H9 (cell line): ENCODE data around the gene PRSS1. TPM values are rescaled to one million over a fixed set of nuclear protein-coding genes. Genes with fewer than 3 reads are reported as not detected.

ENCODE experiments used
- DNase-seq: peaks from one replicate; pipeline ENCODE4 v3.0.0-alpha.2; 2017
- H2AFZ ChIP-seq: one replicate; pipeline ENCODE4 v1.6.1; 2013; ENCODE audit warnings: mild to moderate bottlenecking, low read length, control low read depth, moderate library complexity
- H2AK5ac ChIP-seq: 2 replicates; pipeline ENCODE4 v1.6.1; 2013; ENCODE audit warnings: low read length, control low read depth, mixed read lengths; ENCODE audit not compliant: insufficient read length
- H2BK120ac ChIP-seq: one replicate; pipeline ENCODE4 v1.6.1; 2013; ENCODE audit warnings: low read depth, mild to moderate bottlenecking, low read length, control low read depth, inconsistent platforms; ENCODE audit not compliant: poor library complexity, severe bottlenecking
- H2BK12ac ChIP-seq: 2 replicates; pipeline ENCODE4 v1.6.1; 2013; ENCODE audit warnings: low read length, control low read depth, mixed read lengths, low read depth; ENCODE audit not compliant: insufficient read length
- H2BK15ac ChIP-seq: 2 replicates; pipeline ENCODE4 v1.6.1; 2013; ENCODE audit warnings: low read depth, low read length, control low read depth
- H2BK20ac ChIP-seq: one replicate; pipeline ENCODE4 v1.6.1; 2013; ENCODE audit warnings: low read depth, mild to moderate bottlenecking, low read length, control low read depth, inconsistent platforms; ENCODE audit not compliant: poor library complexity, severe bottlenecking
- H2BK5ac ChIP-seq: 2 replicates; pipeline ENCODE4 v1.6.1; 2013; ENCODE audit warnings: low read length, control low read depth, mixed read lengths; ENCODE audit not compliant: insufficient read length
- H3K14ac ChIP-seq: 2 replicates; pipeline ENCODE4 v1.6.1; 2013; ENCODE audit warnings: low read length, control low read depth; ENCODE audit not compliant: insufficient read depth
- H3K18ac ChIP-seq: 2 replicates; pipeline ENCODE4 v1.6.1; 2013; ENCODE audit warnings: low read depth, mild to moderate bottlenecking, mixed read lengths, low read length, control low read depth; ENCODE audit not compliant: insufficient read length
- H3K23ac ChIP-seq: 2 replicates; pipeline ENCODE4 v1.6.1; 2013; ENCODE audit warnings: low read length, control low read depth, mixed read lengths, low read depth; ENCODE audit not compliant: insufficient read length
- H3K23me2 ChIP-seq: 2 replicates; pipeline ENCODE4 v1.6.1; 2013; ENCODE audit warnings: low read depth, mild to moderate bottlenecking, mixed read lengths, low read length, control low read depth; ENCODE audit not compliant: insufficient read length, poor library complexity, severe bottlenecking
- H3K27ac ChIP-seq: 2 replicates; pipeline ENCODE4 v1.5.1; 2013; ENCODE audit warnings: low read length, control low read depth, mixed read lengths, low read depth; ENCODE audit not compliant: insufficient read length
- H3K27me3 ChIP-seq: 2 replicates; pipeline ENCODE4 v1.6.1; 2013; ENCODE audit warnings: low read length, control low read depth, inconsistent platforms; ENCODE audit not compliant: insufficient read depth
- H3K4ac ChIP-seq: 2 replicates; pipeline ENCODE4 v1.6.1; 2013; ENCODE audit warnings: low read depth, mild to moderate bottlenecking, control low read depth, inconsistent platforms, low read length, moderate library complexity
- H3K4me1 ChIP-seq: 2 replicates; pipeline ENCODE4 v1.6.1; 2013; ENCODE audit warnings: low read length, control low read depth, inconsistent platforms; ENCODE audit not compliant: insufficient read depth
- H3K4me2 ChIP-seq: 2 replicates; pipeline ENCODE4 v1.6.1; 2013; ENCODE audit warnings: low read length, control low read depth, mixed read lengths; ENCODE audit not compliant: insufficient read length, insufficient read depth
- H3K56ac ChIP-seq: 2 replicates; pipeline ENCODE4 v1.6.1; 2013; ENCODE audit warnings: low read depth, mild to moderate bottlenecking, mixed read lengths, low read length, control low read depth; ENCODE audit not compliant: insufficient read length
- H3K79me1 ChIP-seq: 2 replicates; pipeline ENCODE4 v1.6.1; 2013; ENCODE audit warnings: low read depth, mild to moderate bottlenecking, moderate library complexity, low read length, control low read depth, inconsistent platforms; ENCODE audit not compliant: insufficient read depth, poor library complexity, severe bottlenecking
- H3K79me2 ChIP-seq: 2 replicates; pipeline ENCODE4 v1.6.1; 2013; ENCODE audit warnings: low read length, control low read depth, inconsistent platforms; ENCODE audit not compliant: insufficient read depth
- H3K9ac ChIP-seq: 2 replicates; pipeline ENCODE4 v1.6.1; 2013; ENCODE audit warnings: low read length, control low read depth, mixed read lengths; ENCODE audit not compliant: insufficient read length; ENCODE audit errors: extremely low read depth
- H3K9me3 ChIP-seq: one replicate; pipeline ENCODE4 v1.6.1; 2013; ENCODE audit warnings: low read depth, low read length, inconsistent platforms; ENCODE audit not compliant: control insufficient read depth
- H3T11ph ChIP-seq: one replicate; pipeline ENCODE4 v1.6.1; 2013; ENCODE audit warnings: mild to moderate bottlenecking, low read length, control low read depth, inconsistent platforms
- H4K20me1 ChIP-seq: one replicate; pipeline ENCODE4 v1.6.1; 2013; ENCODE audit not compliant: control insufficient read depth, insufficient read length, insufficient read depth
- H4K5ac ChIP-seq: 2 replicates; pipeline ENCODE4 v1.6.1; 2013; ENCODE audit warnings: low read depth, mild to moderate bottlenecking, mixed read lengths, low read length, control low read depth; ENCODE audit not compliant: insufficient read length
- H4K8ac ChIP-seq: replicated peaks from 2 replicates; pipeline ENCODE4 v1.6.1; 2013; ENCODE audit warnings: low read length, control low read depth, mixed read lengths, low read depth; ENCODE audit not compliant: insufficient read length
- H4K91ac ChIP-seq: 2 replicates; pipeline ENCODE4 v1.6.1; 2013; ENCODE audit warnings: low read depth, mild to moderate bottlenecking, moderate library complexity, mixed read lengths, low read length, control low read depth; ENCODE audit not compliant: insufficient read length
- H3K27ac Mint-ChIP-seq, 3 experiments: 2 replicates in 2 of 3; 3 replicates in 1 of 3; pipeline ENCODE4 v1.8.0; 2020 to 2021; ENCODE audit warnings: mixed read lengths in 3 of 3, mild to moderate bottlenecking in 1 of 3, moderate library complexity in 1 of 3
- H3K27me3 Mint-ChIP-seq: 2 replicates; pipeline ENCODE4 v1.8.0; 2021; ENCODE audit warnings: low read depth, mild to moderate bottlenecking, moderate library complexity, mixed read lengths
- H3K36me3 Mint-ChIP-seq, 3 experiments: 2 replicates in 2 of 3; 3 replicates in 1 of 3; pipeline ENCODE4 v1.8.0; 2020 to 2021; ENCODE audit warnings: low read depth in 3 of 3, mixed read lengths in 3 of 3; ENCODE audit not compliant: insufficient read depth in 1 of 3
- H3K4me1 Mint-ChIP-seq, 2 experiments: 2 replicates each; pipeline ENCODE4 v1.8.0; 2020; ENCODE audit warnings: mixed read lengths in 2 of 2
- H3K4me3 Mint-ChIP-seq, 2 experiments: 2 replicates in 1 of 2; 3 replicates in 1 of 2; pipeline ENCODE4 v1.8.0; 2020 to 2021; ENCODE audit warnings: mild to moderate bottlenecking in 2 of 2, mixed read lengths in 2 of 2, moderate library complexity in 1 of 2
- H3K9me3 Mint-ChIP-seq, 2 experiments: 2 replicates in 1 of 2; 3 replicates in 1 of 2; pipeline ENCODE4 v1.8.0; 2020; ENCODE audit warnings: mild to moderate bottlenecking in 2 of 2, mixed read lengths in 2 of 2, moderate library complexity in 1 of 2
- WGBS: extraction: QIAGEN DNeasy Blood & Tissue Kit; methylation state at CpG from one replicate; pipeline ENCODE4 v1.1.7; 2013; ENCODE audit warnings: missing lambda C conversion rate, low lambda C conversion rate, mixed read lengths; ENCODE audit not compliant: insufficient read length; ENCODE audit errors: extremely low coverage; 5-methylcytosine and 5-hydroxymethylcytosine counted together
- total RNA-seq: library from RNA; stranded (reverse); gene quantifications from 2 replicates; pipeline ENCODE4 v1.2.1, GENCODE V29; 2021
- TF ChIP-seq, protein P1 (sequence below): fragments of 200-600 bp; sonication (generic); conservative IDR thresholded peaks from 3 replicates; pipeline ENCODE4 v1.8.0; 2021; ENCODE audit warnings: antibody characterized with exemption, mild to moderate bottlenecking

Gene PRSS1
- total RNA-seq, 1 experiment from 2014 or later, result not detected

DNA sequence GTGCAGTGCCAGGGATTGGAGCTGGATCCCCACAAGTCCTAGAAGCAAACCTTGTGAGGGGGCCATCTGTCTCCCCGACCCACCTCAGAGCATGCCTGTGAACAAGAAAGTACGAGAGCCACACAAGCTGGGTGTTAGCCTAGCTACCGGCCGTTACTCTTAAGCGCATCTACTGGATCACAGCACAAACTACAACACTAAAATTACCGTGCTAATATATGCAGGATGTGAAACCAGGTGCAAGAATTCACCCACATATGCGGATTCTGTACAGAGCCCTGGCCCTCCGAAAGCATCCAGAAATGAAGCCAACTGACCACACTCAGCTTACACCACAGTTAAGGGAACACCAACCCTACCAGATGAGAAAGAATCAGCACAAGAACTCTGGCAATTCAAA, 16.0 kb upstream of the PRSS1 start:
- H3K9me3 ChIP-seq, result no peaks in the 10 kb centered on the region
- no peak overlapping the region for H2AFZ ChIP-seq
- TF ChIP-seq, protein P1, sequence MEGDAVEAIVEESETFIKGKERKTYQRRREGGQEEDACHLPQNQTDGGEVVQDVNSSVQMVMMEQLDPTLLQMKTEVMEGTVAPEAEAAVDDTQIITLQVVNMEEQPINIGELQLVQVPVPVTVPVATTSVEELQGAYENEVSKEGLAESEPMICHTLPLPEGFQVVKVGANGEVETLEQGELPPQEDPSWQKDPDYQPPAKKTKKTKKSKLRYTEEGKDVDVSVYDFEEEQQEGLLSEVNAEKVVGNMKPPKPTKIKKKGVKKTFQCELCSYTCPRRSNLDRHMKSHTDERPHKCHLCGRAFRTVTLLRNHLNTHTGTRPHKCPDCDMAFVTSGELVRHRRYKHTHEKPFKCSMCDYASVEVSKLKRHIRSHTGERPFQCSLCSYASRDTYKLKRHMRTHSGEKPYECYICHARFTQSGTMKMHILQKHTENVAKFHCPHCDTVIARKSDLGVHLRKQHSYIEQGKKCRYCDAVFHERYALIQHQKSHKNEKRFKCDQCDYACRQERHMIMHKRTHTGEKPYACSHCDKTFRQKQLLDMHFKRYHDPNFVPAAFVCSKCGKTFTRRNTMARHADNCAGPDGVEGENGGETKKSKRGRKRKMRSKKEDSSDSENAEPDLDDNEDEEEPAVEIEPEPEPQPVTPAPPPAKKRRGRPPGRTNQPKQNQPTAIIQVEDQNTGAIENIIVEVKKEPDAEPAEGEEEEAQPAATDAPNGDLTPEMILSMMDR, result no peak
- Mint-ChIP-seq H3K27ac (no peak overlapping the region), H3K4me1 (peaks cover 9 to 13% of the 10 kb centered on the region in 2 experiments; a peak in 3 of 4 replicates), H3K36me3 (peaks cover 0 to 11% (median 2%) of the 10 kb centered on the region in 3 experiments; a peak in 4 of 7 replicates), H3K4me3 (no peak overlapping the region), H3K27me3 (no peaks in the 10 kb centered on the region), H3K9me3 (peaks cover 5 to 10% of the 10 kb centered on the region in 2 experiments)
- no peak overlapping the region for H3K23ac ChIP-seq
- H2BK12ac ChIP-seq, result no peak overlapping the region
- no peak overlapping the region for H3K4ac ChIP-seq
- no peak overlapping the region for H4K5ac ChIP-seq
- no peaks in the 10 kb centered on the region for H3K27me3 ChIP-seq
- no peak for DNase-seq
- no peak overlapping the region for H3K56ac ChIP-seq
- no peak overlapping the region for H4K8ac ChIP-seq
- H4K91ac ChIP-seq, result no peak overlapping the region
- no peak overlapping the region for H3K18ac ChIP-seq
- H3K9ac ChIP-seq, result no peak overlapping the region
- H3K4me2 ChIP-seq, result no peak overlapping the region
- H4K20me1 ChIP-seq, result no peaks in the 10 kb centered on the region
- H2AK5ac ChIP-seq, result no peak overlapping the region
- H2BK120ac ChIP-seq, result no peak overlapping the region
- H3K14ac ChIP-seq, result no peak overlapping the region
- H3K4me1 ChIP-seq, result no peaks in the 10 kb centered on the region
- H2BK15ac ChIP-seq, result no peak overlapping the region
- H3T11ph ChIP-seq, result no peak overlapping the region
- H3K27ac ChIP-seq, result no peak overlapping the region
- H3K79me2 ChIP-seq, result no peaks in the 10 kb centered on the region
- no peak overlapping the region for H2BK20ac ChIP-seq
- H3K23me2 ChIP-seq, result no peaks in the 10 kb centered on the region
- WGBS, result no CpG with 5 or more reads among the region's 8 CpGs
- H3K79me1 ChIP-seq, result no peaks in the 10 kb centered on the region
- H2BK5ac ChIP-seq, result no peak overlapping the region
